Gastroesophageal sphincter (tissue), 4 donors: ENCODE results near the gene MIB2. TPM values are rescaled to one million over a fixed set of nuclear protein-coding genes. Genes with fewer than 3 reads are reported as not detected.

Experiments used
- ATAC-seq: fragments of 150-250 bp; one replicate; pipeline ENCODE4 v1.9.1; 2016; ENCODE audit warnings: mild to moderate bottlenecking, moderate library complexity
- H3K27ac ChIP-seq, 4 donors: fragments of 200-600 bp; sonication (generic) in 3 of 4; 1 replicate in 3 of 4; 2 replicates in 1 of 4; pipeline ENCODE4 v1.5.1; 2016 to 2019
- H3K27me3 ChIP-seq: fragments of 200-600 bp; sonication (generic); one replicate; pipeline ENCODE4 v1.5.1; 2019
- H3K36me3 ChIP-seq, 2 donors: fragments of 200-600 bp; sonication (generic); one replicate each; pipeline ENCODE4 v1.5.1; 2019; ENCODE audit warnings: control low read depth in 1 of 2
- H3K4me1 ChIP-seq, 3 donors: fragments of 200-600 bp; sonication (generic); 1 replicate in 2 of 3; 2 replicates in 1 of 3; pipeline ENCODE4 v1.5.1; 2016 to 2019; ENCODE audit warnings: control low read depth in 2 of 3
- H3K4me3 ChIP-seq, 2 donors: fragments of 200-600 bp; sonication (generic); one replicate each; pipeline ENCODE4 v1.5.1; 2019; ENCODE audit warnings: mild to moderate bottlenecking in 1 of 2, moderate library complexity in 1 of 2
- H3K9me3 ChIP-seq, 3 donors: fragments of 200-600 bp; sonication (generic); one replicate each; pipeline ENCODE4 v1.5.1; 2017 to 2019; ENCODE audit warnings: control low read depth in 2 of 3
- EP300 ChIP-seq: sonication (generic); formaldehyde crosslinking; IDR thresholded peaks from one replicate; pipeline ENCODE4 v1.6.1; 2017; ENCODE audit warnings: antibody characterized with exemption, mild to moderate bottlenecking
- POLR2A ChIP-seq, 2 donors: fragments of 450-650 bp; IDR thresholded peaks; one replicate each; pipeline ENCODE4 v1.6.1; 2017; ENCODE audit warnings: antibody characterized with exemption in 2 of 2, mild to moderate bottlenecking in 2 of 2, moderate library complexity in 1 of 2
- POLR2AphosphoS5 ChIP-seq: sonication (generic); formaldehyde crosslinking; IDR thresholded peaks from one replicate; pipeline ENCODE4 v1.6.1; 2017; ENCODE audit warnings: antibody characterized with exemption
- WGBS, 2 donors: methylation state at CpG; one replicate each; pipeline ENCODE4 v1.1.5; 2018; ENCODE audit warnings: low coverage in 1 of 2; 5-methylcytosine and 5-hydroxymethylcytosine counted together
- total RNA-seq, 4 donors: library from RNA; depleted of rRNA; stranded (reverse); fragments of >200 nt; gene quantifications; one replicate each; pipeline ENCODE4 v1.1.0, GENCODE V29; 2016
- TF ChIP-seq, protein P1 (sequence below), 4 experiments: fragments of 200-600 bp in 2 of 4; fragments of 450-650 bp in 2 of 4; sonication (generic) in 1 of 4; IDR thresholded peaks; one replicate each; pipeline ENCODE4 v1.5.1; 2017 to 2019; ENCODE audit warnings: antibody characterized with exemption in 4 of 4, mild to moderate bottlenecking in 2 of 4, moderate library complexity in 2 of 4

The MIB2 gene
- total RNA-seq, 4 donors from 2014 or later: 51.4 to 85.3 (median 69.3) TPM

DNA sequence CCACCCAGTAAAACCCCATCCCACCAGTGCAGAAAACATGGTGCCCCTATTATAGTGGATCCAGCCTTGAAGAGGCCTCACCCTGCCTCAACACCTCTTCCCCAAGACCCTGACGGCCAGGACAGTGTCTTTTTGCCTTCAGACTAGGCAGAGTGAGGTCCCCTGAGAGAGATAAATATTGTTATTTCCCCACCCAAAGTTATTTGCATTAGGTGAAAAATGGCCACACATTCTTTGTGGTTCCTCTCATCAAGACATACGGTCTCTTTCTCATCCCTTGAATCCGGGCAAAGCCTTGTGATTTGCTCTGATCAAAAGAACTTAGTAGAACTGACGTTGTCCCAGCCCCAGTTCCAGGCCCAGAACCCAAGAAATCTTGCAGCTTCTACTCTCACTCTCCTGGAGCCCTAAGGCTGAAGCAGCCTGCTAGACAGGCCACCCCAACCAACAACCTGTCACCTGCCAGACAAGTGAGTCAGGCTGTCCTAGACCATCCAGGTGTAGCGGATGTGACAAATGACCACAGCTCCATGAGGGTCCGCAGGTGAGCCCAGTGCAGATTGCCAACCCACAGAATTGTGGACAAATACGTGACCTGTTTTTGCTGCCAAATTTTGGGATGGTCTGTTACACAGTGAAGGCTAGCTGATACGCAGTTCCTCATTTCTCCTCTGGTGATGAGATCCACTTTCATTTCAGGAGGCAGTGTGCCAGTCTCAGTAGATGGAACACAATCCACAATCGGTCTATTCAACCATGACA lies 32.5 kb upstream of the MIB2 start:
- ATAC-seq: no peak
- 67 to 69% methylated on average over 1 to 4 of the region's 9 CpGs for WGBS, 2 donors
- no peaks in the 10 kb centered on the region for H3K36me3 ChIP-seq
- H3K9me3 ChIP-seq: no peaks in the 10 kb centered on the region
- TF ChIP-seq POLR2A (IDR thresholded peaks at IDR 0.05) (no peak), EP300 (no peak), POLR2AphosphoS5 (no peak)
- TF ChIP-seq, protein P1, sequence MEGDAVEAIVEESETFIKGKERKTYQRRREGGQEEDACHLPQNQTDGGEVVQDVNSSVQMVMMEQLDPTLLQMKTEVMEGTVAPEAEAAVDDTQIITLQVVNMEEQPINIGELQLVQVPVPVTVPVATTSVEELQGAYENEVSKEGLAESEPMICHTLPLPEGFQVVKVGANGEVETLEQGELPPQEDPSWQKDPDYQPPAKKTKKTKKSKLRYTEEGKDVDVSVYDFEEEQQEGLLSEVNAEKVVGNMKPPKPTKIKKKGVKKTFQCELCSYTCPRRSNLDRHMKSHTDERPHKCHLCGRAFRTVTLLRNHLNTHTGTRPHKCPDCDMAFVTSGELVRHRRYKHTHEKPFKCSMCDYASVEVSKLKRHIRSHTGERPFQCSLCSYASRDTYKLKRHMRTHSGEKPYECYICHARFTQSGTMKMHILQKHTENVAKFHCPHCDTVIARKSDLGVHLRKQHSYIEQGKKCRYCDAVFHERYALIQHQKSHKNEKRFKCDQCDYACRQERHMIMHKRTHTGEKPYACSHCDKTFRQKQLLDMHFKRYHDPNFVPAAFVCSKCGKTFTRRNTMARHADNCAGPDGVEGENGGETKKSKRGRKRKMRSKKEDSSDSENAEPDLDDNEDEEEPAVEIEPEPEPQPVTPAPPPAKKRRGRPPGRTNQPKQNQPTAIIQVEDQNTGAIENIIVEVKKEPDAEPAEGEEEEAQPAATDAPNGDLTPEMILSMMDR (IDR thresholded peaks at IDR 0.05): no peak
- H3K4me1 ChIP-seq: no peaks in the 10 kb centered on the region
- peaks cover 58% of the 10 kb centered on the region for H3K27me3 ChIP-seq
- no peak overlapping the region for H3K4me3 ChIP-seq
- no peak overlapping the region for H3K27ac ChIP-seq

- Histone ChIP-seq H3K36me3 (no peaks in the 10 kb centered on the region), H3K27me3 (peaks cover 66% of the 10 kb centered on the region), H3K4me1 (no peaks in the 10 kb centered on the region), H3K9me3 (no peaks in the 10 kb centered on the region), H3K4me3 (no peak overlapping the region), H3K27ac (no peak overlapping the region)
- TF ChIP-seq POLR2AphosphoS5: no peak
- TF ChIP-seq, protein P1 (IDR thresholded peaks at IDR 0.05): no peak
- no peak for TF ChIP-seq EP300
- TF ChIP-seq POLR2A (IDR thresholded peaks at IDR 0.05): no peak
- no peak for ATAC-seq
- WGBS, 2 donors: 82 to 84% methylated on average over 3 to 6 of the region's 23 CpGs
Measured at GRCh38 chr1:1583347-1584010, 31.8 kb upstream of the MIB2 start.

- peaks cover 46% of the 10 kb centered on the region for H3K27me3 ChIP-seq
- H3K27ac ChIP-seq: no peak overlapping the region
- no peaks in the 10 kb centered on the region for H3K36me3 ChIP-seq
- no peaks in the 10 kb centered on the region for H3K9me3 ChIP-seq
- ATAC-seq: no peak
- H3K4me3 ChIP-seq: no peak overlapping the region
- WGBS, 2 donors: 84% methylated on average over 4 of the region's 13 CpGs; no CpG with 5 or more reads in 1 of the 2 donors
- H3K4me1 ChIP-seq: no peaks in the 10 kb centered on the region
- no peak for TF ChIP-seq EP300
- TF ChIP-seq, protein P1 (IDR thresholded peaks at IDR 0.05): no peak
- no peak for TF ChIP-seq POLR2A (IDR thresholded peaks at IDR 0.05)
- no peak for TF ChIP-seq POLR2AphosphoS5
Measured at GRCh38 chr1:1591452-1591851, 23.8 kb upstream of the MIB2 start.

GRCh38 chr1:1593834-1594601 lies 21.3 kb upstream of the MIB2 start:
- no peaks in the 10 kb centered on the region for H3K36me3 ChIP-seq
- WGBS, 2 donors: 79% methylated on average over 3 of the region's 24 CpGs; no CpG with 5 or more reads in 1 of the 2 donors
- H3K9me3 ChIP-seq: no peaks in the 10 kb centered on the region
- H3K4me1 ChIP-seq: peaks cover 0 to 14% (median 2%) of the 10 kb centered on the region in 3 donors
- no peak overlapping the region for H3K4me3 ChIP-seq
- H3K27ac ChIP-seq: no peak overlapping the region
- ATAC-seq: no peak
- no peak for TF ChIP-seq POLR2AphosphoS5
- TF ChIP-seq EP300: no peak
- TF ChIP-seq, protein P1 (IDR thresholded peaks at IDR 0.05): no peak
- no peak for TF ChIP-seq POLR2A (IDR thresholded peaks at IDR 0.05)
- H3K27me3 ChIP-seq: peaks cover 46% of the 10 kb centered on the region
